SU-DHL-6 (cell line): ENCODE results near the gene KRT84.

Experiments
- CTCF ChIP-seq: fragments of 200-600 bp; sonication (generic); IDR thresholded peaks from one replicate; pipeline ENCODE4 v1.5.1; 2017; ENCODE audit warnings: antibody characterized with exemption, mild to moderate bottlenecking, low read length, moderate library complexity; ENCODE audit not compliant: insufficient read depth, poor library complexity, severe bottlenecking
- EZH2phosphoT487 ChIP-seq: fragments of 200-600 bp; sonication (generic), shearing (Covaris generic); conservative IDR thresholded peaks from 2 replicates; pipeline ENCODE4 v1.6.1; 2018; ENCODE audit warnings: mild to moderate bottlenecking, antibody characterized with exemption, low read length, moderate library complexity, mixed read lengths

- no peak for TF ChIP-seq CTCF
- no peak for TF ChIP-seq EZH2phosphoT487
Observed at GRCh38 chr12:52399756-52400155, 14.3 kb upstream of the KRT84 start.
